ENCODE results near the gene SPNS2.

Gene SPNS2

GRCh38 chr17:4533523-4534504 lies 35.1 kb downstream of the SPNS2 start:
- DNase-seq (ENCODE audit: low read depth) = no peak
- no peak overlapping the region for H3K4me3 ChIP-seq (ENCODE audit: low read depth, low read length)

GRCh38 chr17:4534515-4534914 lies 35.8 kb downstream of the SPNS2 start:
- DNase-seq (ENCODE audit: low read depth) = no peak
- no peak overlapping the region for H3K4me3 ChIP-seq (ENCODE audit: low read depth, low read length)

GRCh38 chr17:4534928-4535666 lies 36.4 kb downstream of the SPNS2 start:
- no peak overlapping the region for H3K4me3 ChIP-seq (ENCODE audit: low read depth, low read length)
- DNase-seq (ENCODE audit: low read depth) = no peak

GRCh38 chr17:4535667-4536258 lies 37.1 kb downstream of the SPNS2 start:
- no peak for DNase-seq (ENCODE audit: low read depth)
- H3K4me3 ChIP-seq (ENCODE audit: low read depth, low read length) = peak overlapping the region; percentile 5

GRCh38 chr17:4536259-4536741 lies 37.6 kb downstream of the SPNS2 start:
- DNase-seq (ENCODE audit: low read depth) = no peak
- peak overlapping the region; percentile 5 for H3K4me3 ChIP-seq (ENCODE audit: low read depth, low read length)

GRCh38 chr17:4536742-4537411 lies 38.2 kb downstream of the SPNS2 start:
- no peak overlapping the region for H3K4me3 ChIP-seq (ENCODE audit: low read depth, low read length)
- no peak for DNase-seq (ENCODE audit: low read depth)

GRCh38 chr17:4537451-4538235 lies 39.0 kb downstream of the SPNS2 start:
- no peak for DNase-seq (ENCODE audit: low read depth)
- no peak overlapping the region for H3K4me3 ChIP-seq (ENCODE audit: low read depth, low read length)

- DNase-seq (ENCODE audit: low read depth) = no peak
Measured at GRCh38 chr17:4538236-4539002, 39.7 kb downstream of the SPNS2 start.

GRCh38 chr17:4539025-4539424 lies 40.3 kb downstream of the SPNS2 start:
- no peak for DNase-seq (ENCODE audit: low read depth)
- no peak overlapping the region for H3K4me3 ChIP-seq (ENCODE audit: low read depth, low read length)

More at GRCh38 chr17:4538236-4539002, 39.7 kb downstream of the SPNS2 start:
- no peak overlapping the region for H3K4me3 ChIP-seq (ENCODE audit: low read depth, low read length)

GRCh38 chr17:4539576-4540223 lies 41.0 kb downstream of the SPNS2 start:
- no peak overlapping the region for H3K4me3 ChIP-seq (ENCODE audit: low read depth, low read length)

GRCh38 chr17:4540224-4540651 lies 41.6 kb downstream of the SPNS2 start:
- no peak for DNase-seq (ENCODE audit: low read depth)
- H3K4me3 ChIP-seq (ENCODE audit: low read depth, low read length) = no peak overlapping the region

More at GRCh38 chr17:4539576-4540223, 41.0 kb downstream of the SPNS2 start:
- no peak for DNase-seq (ENCODE audit: low read depth)

- H3K4me3 ChIP-seq (ENCODE audit: low read depth, low read length) = no peak overlapping the region
- DNase-seq (ENCODE audit: low read depth) = no peak
Measured at GRCh38 chr17:4540687-4541327, 42.1 kb downstream of the SPNS2 start.

- DNase-seq (ENCODE audit: low read depth) = no peak
- no peak overlapping the region for H3K4me3 ChIP-seq (ENCODE audit: low read depth, low read length)
Measured at GRCh38 chr17:4541328-4542002, 42.8 kb downstream of the SPNS2 start.

GRCh38 chr17:4542003-4542725 lies 43.5 kb downstream of the SPNS2 start:
- no peak overlapping the region for H3K4me3 ChIP-seq (ENCODE audit: low read depth, low read length)
- DNase-seq (ENCODE audit: low read depth) = no peak

- no peak for DNase-seq (ENCODE audit: low read depth)
- no peak overlapping the region for H3K4me3 ChIP-seq (ENCODE audit: low read depth, low read length)
Measured at GRCh38 chr17:4542726-4543191, 44.1 kb downstream of the SPNS2 start.

- no peak for DNase-seq (ENCODE audit: low read depth)
Measured at GRCh38 chr17:4543557-4544026, 44.9 kb downstream of the SPNS2 start.

More at GRCh38 chr17:4543557-4544026, 44.9 kb downstream of the SPNS2 start:
- no peak overlapping the region for H3K4me3 ChIP-seq (ENCODE audit: low read depth, low read length)
